Rectal smooth muscle tissue (tissue), 1 donor: Measurements from ENCODE around the gene NUAK2.
"Not testable (repeated sequence)": the region's sequence is repeated elsewhere in the genome, so short reads cannot be mapped to it uniquely, and the experiment has no call there.

Experiments
- H3K27ac ChIP-seq: one replicate; pipeline ENCODE4 v1.7.0; 2013; ENCODE audit warnings: low read depth, low read length, inconsistent platforms
- H3K27me3 ChIP-seq: one replicate; pipeline ENCODE4 v1.7.0; 2013; ENCODE audit warnings: low read length; ENCODE audit not compliant: control insufficient read depth, insufficient read depth
- H3K36me3 ChIP-seq: one replicate; pipeline ENCODE4 v1.7.0; 2013; ENCODE audit warnings: low read length; ENCODE audit not compliant: control insufficient read depth, insufficient read depth
- H3K4me1 ChIP-seq: one replicate; pipeline ENCODE4 v1.7.0; 2013; ENCODE audit warnings: low read length; ENCODE audit not compliant: control insufficient read depth, insufficient read depth
- H3K4me3 ChIP-seq: one replicate; pipeline ENCODE4 v1.7.0; 2013; ENCODE audit warnings: low read length
- H3K9ac ChIP-seq: one replicate; pipeline ENCODE4 v1.7.0; 2013; ENCODE audit warnings: low read length

The NUAK2 gene

DNA sequence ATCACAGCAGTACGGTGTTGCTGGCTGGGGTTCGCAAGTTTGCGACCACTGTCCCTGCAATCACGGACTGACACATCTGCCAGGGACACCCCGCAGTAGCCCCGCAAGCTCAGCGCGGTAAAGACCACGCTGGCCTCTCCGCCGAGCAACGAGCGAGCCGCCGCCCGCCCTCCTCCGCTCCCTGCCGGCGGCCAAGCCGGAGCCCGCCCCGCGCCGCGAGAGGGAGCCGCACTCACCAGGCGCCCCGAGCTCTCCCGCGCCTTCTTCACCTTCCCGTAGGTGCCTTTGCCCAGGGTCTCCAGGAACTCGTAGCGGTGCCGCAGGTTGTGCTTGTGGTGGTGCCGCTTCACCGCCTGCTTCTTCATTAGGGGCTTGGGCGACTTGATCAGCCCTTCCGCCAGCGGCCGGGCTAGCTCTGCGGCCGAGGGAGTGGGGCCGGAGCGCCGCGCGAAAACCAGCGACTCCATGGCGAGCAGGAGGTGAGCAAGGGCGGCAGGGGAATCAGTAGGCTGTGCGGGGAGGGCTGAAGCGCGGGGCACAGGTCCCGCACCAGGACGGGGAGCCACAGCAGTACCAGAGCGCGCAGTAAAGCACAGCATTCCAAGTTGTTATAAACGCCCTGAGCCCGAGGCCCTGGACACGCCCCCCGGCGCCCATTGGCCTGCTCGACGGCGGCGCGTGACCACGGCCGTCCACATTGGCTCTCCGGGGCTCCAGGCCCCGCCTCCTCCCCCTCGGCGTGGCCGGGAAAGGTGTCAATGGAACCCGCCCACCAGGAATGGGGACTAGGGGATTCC is at the start of gene NUAK2:
NUAK2 (minus strand) TSS at position 584 of the 797 bp plus-strand sequence; CDS start at position 467, 117 bp downstream.
- Histone ChIP-seq H3K4me1 (peaks cover 3% of the 10 kb centered on the region), H3K27ac (peak within 1 kb of the TSS; percentile 32), H3K27me3 (no peaks in the 10 kb centered on the region)

DNA sequence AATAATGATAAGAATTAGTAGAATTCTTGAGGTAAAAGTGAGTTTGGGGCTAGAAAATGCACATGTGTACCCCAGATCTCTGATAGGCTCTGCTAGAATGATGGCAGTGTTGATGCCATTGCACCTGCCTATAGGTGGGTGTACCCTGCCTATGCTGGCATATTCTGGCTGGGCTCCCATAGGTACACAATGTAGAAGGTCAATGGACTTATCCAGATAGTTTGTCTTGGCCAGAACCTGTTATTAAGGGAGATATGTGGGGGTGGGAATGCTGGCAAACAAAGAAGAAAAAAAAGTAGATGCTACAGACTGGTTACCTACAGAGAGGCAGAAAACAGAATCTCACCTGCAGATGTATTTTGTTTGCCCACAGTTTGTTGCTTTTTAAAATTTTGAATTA is 49.2 kb upstream of the NUAK2 start:
- no peaks in the 10 kb centered on the region for H3K4me1 ChIP-seq
- H3K9ac ChIP-seq, result no peak overlapping the region
- H3K4me3 ChIP-seq, result no peak overlapping the region
- H3K36me3 ChIP-seq, result no peaks in the 10 kb centered on the region
- H3K27ac ChIP-seq, result no peak overlapping the region
- peaks cover 2% of the 10 kb centered on the region for H3K27me3 ChIP-seq

More for the DNA sequence above, at the start of gene NUAK2:
- Histone ChIP-seq H3K9ac (peak within 1 kb of the TSS; percentile 80), H3K4me3 (peak within 1 kb of the TSS; percentile 90), H3K36me3 (no peaks in the 10 kb centered on the region)

DNA sequence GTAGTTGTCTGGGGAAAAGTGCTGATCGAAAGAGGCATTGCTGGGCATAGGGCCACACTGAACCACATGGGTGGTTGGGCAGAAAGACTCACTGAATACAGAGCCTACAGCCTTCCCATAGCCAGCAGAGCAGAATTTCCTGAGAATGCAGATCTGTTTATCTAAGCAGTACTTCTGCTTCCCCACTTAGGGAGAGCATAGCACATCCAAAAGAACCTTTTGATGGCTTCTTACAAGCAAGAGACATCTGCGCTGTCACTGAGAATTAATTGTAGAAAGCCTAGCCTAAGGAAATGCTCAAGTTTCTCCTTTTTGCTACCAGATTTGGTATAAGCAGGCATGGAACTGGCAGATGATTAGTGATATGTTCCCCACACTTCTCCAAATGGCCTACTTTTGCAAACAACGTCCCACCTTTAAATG is 48.2 kb upstream of the NUAK2 start:
- no peak overlapping the region for H3K4me3 ChIP-seq
- H3K27ac ChIP-seq, result no peak overlapping the region
- H3K4me1 ChIP-seq, result no peaks in the 10 kb centered on the region
- H3K36me3 ChIP-seq, result no peaks in the 10 kb centered on the region
- H3K27me3 ChIP-seq, result peaks cover 2% of the 10 kb centered on the region
- no peak overlapping the region for H3K9ac ChIP-seq

DNA sequence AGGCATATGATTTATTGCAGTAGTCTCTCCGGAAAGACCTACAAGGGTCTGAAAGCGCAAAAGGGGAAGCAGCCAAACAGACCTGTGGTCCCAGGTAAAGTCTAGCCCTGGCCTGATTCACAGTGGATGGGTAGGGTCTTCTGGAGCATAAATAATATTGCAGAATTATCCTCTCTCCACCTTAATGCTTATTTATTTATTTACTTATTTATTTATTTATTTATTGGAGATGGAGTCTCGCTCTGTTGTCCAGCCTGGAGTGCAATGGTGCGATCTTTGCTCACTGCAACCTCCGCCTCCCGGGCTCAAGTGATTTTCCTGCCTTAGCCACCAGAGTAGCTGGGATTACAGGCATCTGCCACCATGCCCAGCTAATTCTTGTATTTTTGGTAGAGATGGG is 46.9 kb upstream of the NUAK2 start:
- Histone ChIP-seq H3K4me3 (no peak overlapping the region), H3K9ac (no peak overlapping the region), H3K27ac (no peak overlapping the region), H3K4me1 (no peaks in the 10 kb centered on the region), H3K27me3 (no peaks in the 10 kb centered on the region), H3K36me3 (no peaks in the 10 kb centered on the region)

DNA sequence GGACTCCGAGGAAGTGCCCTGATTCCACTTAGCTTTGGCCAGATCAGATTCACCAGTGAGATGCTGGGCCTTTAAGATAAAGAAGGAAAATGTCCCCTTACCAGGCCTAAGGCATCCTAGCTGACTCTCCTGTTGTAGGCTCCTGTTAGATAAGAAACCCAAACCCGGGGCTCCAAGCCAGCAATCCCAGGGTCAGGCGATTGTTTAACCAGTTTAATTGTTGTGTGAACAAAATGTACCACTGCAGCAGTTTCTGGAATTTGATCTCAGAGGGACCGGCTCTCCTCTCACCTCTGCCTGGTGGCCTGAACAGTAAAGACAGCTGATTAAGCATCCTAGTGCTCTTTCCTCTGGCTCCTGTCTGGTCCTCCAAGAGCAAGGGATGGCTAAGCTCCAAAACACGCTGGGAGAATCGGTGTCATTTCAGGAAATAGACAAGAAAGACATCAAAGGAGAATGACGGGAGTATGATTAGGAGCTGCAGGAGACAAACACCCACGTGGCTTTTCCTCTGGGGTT is 44.5 kb upstream of the NUAK2 start:
- Histone ChIP-seq H3K27me3 (no peaks in the 10 kb centered on the region), H3K27ac (no peak overlapping the region), H3K9ac (no peak overlapping the region), H3K4me1 (no peaks in the 10 kb centered on the region), H3K36me3 (no peaks in the 10 kb centered on the region), H3K4me3 (no peak overlapping the region)

DNA sequence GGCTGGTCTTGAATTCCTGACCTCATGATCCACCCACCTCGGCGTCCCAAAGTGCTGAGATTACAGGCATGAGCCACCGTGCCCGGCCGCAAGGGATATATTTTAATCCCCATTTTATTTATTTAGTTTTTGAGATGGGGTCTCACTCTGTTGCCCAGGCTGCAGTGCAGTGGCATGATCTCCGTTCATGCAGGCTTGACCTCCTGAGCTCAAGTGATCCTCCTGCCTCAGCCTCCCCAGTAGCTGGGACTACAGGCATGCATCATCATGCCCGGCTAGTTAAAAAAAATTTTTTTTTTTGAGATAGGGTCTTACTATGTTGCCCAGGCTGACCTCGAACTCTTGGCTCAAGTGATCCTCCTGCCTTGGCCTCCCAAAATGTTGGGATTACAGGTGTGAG is 43.5 kb upstream of the NUAK2 start:
- not testable (repeated sequence) for H3K9ac ChIP-seq, H3K36me3 ChIP-seq, H3K27me3 ChIP-seq, H3K4me3 ChIP-seq, H3K27ac ChIP-seq, H3K4me1 ChIP-seq

DNA sequence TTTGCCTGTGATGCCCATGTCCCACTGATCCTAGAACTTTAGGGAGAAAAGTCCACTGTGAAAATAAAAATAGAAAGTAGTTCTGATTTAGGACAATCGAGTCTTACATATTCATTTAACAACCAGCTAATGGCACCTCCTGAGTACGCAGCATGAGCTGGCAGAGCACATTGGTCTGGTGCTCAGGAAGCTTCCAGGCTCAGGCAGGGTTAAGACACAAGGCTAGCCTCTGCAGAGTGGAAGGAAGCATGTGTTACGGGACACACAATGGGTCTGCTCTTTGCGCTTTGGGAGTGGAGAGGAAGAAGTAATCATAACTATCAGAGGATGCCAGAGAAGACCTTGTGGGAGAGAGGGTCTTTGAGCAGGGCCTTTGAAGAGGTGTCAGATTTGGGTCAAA is 39.3 kb upstream of the NUAK2 start:
- no peaks in the 10 kb centered on the region for H3K27me3 ChIP-seq
- H3K4me3 ChIP-seq, result no peak overlapping the region
- H3K27ac ChIP-seq, result no peak overlapping the region
- no peak overlapping the region for H3K9ac ChIP-seq
- peaks cover 6% of the 10 kb centered on the region for H3K4me1 ChIP-seq
- no peaks in the 10 kb centered on the region for H3K36me3 ChIP-seq

DNA sequence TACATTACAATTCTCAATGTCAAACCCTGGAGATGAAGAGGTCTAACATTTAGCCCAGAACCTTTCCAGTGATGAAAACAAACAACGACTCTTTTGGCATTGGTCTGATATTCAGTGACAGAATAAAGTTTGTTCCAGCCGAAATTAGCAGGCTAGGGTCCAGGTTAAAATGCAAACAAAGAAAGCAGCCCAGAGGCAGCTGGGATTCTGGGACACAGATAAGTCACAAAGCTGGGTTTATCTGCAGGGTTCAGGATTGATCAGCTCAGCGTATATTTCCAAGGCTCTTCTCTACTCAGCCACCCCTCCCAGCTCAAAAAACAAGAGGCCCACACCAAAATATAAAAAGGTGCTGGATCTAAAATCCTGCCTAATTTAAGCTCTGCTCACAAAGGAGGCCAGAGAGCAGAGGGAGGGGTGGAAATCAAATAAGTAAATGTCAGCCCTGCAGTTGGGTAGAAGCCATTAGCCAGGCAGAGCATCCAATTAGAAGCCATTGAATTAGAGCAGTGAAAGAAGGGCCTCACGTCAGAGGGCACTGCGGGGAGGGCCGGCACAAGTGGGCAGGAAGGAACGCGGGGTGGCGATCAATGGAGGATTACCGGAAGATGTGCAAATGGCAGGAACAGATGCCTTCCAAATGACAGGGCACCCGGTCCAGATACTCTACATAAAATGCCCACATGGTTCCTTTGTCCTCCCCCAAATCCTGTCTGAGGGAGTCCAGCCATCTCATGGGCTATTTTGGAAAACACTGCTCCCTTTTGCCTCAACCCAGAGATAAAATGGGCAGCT is 38.4 kb upstream of the NUAK2 start:
- Histone ChIP-seq H3K4me1 (peaks cover 6% of the 10 kb centered on the region), H3K27me3 (no peaks in the 10 kb centered on the region), H3K4me3 (no peak overlapping the region), H3K9ac (no peak overlapping the region), H3K36me3 (no peaks in the 10 kb centered on the region), H3K27ac (peak overlapping the region; percentile 20)

DNA sequence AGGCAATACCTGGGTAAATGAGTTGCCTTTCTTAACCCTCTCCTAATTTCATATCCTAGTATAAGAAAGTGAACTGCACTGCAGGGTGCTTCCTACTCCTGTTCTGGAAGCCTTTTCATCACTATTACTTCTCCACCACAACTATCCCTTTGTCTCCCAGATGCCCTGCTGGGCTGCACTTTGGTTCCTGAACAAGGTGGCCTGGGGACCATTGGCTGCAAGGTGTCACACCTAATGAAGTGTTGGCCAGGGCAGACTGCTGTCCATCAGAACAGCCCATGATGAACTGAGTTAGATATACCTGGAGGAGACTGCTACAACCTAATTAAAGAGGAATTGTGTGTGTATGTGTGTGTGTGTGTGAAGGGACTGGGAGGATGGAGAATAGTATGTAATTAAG is 37.0 kb upstream of the NUAK2 start:
- Histone ChIP-seq H3K27me3 (no peaks in the 10 kb centered on the region), H3K4me3 (no peak overlapping the region), H3K4me1 (peaks cover 6% of the 10 kb centered on the region), H3K27ac (no peak overlapping the region), H3K9ac (no peak overlapping the region), H3K36me3 (no peaks in the 10 kb centered on the region)

DNA sequence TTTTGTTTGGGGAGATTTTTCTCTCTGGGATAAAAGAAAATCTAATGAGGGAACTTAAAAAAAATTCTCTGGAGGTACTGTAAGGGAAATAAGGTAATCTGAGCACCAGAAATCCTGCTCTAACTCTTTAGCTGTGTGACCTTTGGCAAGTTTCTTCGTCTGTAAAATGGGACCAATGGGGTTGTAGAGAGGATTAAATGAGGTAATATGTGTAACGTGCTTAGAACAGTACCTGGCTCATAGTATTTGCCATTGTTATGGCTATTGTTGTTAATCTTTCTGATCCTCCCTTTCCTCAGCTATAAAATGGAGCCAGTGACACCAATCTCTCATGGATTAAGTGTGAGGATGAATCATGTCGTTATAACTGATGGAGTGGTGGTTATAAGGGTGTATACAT is 36.0 kb upstream of the NUAK2 start:
- no peak overlapping the region for H3K9ac ChIP-seq
- no peak overlapping the region for H3K27ac ChIP-seq
- no peaks in the 10 kb centered on the region for H3K27me3 ChIP-seq
- H3K4me1 ChIP-seq, result peaks cover 6% of the 10 kb centered on the region
- no peaks in the 10 kb centered on the region for H3K36me3 ChIP-seq
- no peak overlapping the region for H3K4me3 ChIP-seq

DNA sequence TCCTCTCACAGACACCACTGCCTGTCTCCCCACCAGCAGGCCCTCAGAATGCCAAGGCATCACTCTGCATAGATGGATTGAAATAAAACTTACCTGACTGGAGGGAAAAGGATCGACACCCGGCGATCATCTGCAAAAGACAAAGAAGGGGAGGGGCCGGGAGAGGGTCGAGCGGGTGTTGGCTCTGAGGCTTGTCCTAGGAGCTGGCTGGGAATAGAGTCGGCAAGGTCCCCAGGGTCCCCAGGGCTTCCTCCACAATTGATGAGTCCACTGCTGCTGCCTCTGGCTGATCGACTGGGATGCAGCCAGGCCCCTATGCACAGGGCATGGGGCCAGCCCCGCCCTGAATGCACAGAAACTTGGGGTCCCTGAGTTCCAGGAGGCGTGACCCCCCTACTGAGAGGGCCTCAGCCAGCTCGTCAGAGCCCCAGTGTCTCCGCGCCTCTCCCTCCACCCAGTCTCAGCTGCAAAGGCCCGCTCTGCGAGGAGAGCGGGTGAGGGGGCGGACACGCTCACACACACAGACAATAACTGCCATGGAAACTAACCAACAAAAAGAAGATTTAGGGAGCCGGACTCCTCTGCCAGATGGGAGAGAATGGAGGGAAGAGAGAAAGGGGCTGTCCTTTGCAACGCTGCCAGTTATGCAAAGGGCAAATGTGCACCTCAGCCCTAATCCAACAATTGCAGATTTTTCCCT is 35.0 kb upstream of the NUAK2 start, which contains the start of gene KLHDC8A:
KLHDC8A (minus strand) TSS at position 483 of the 700 bp plus-strand sequence. CDS start 13,318 bp downstream, outside the sequence.
- peak within 1 kb of the TSS; percentile 29 for H3K4me3 ChIP-seq
- H3K4me1 ChIP-seq, result peaks cover 6% of the 10 kb centered on the region
- H3K9ac ChIP-seq, result no peak within 1 kb of the TSS
- H3K36me3 ChIP-seq, result no peaks in the 10 kb centered on the region
- H3K27ac ChIP-seq, result peak within 1 kb of the TSS; percentile 2
- H3K27me3 ChIP-seq, result no peaks in the 10 kb centered on the region

DNA sequence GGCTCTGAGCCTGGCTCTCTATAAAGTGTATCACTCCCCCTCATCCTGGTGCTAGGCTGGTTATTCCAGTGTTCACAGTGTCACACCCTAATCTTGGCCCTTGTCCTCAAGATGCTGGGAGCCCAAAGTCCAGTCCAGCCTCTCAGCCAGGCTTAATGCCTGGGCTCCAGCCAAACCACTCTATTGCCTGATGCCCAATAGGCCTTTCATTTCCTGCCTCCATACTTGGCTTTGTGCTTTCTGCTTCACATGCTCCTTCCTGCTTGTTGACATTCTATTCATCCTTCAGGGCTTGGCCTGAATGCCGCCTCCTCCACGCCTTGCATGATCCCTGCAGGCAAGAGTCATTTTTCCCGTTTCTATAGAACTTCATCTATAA is 33.5 kb upstream of the NUAK2 start:
- Histone ChIP-seq H3K9ac (no peak overlapping the region), H3K4me1 (peaks cover 6% of the 10 kb centered on the region), H3K27ac (no peak overlapping the region), H3K4me3 (no peak overlapping the region), H3K27me3 (no peaks in the 10 kb centered on the region), H3K36me3 (no peaks in the 10 kb centered on the region)
